Right cardiac atrium (tissue), 5 donors: ENCODE results near the gene PIERCE2. TPM values are rescaled to one million over a fixed set of nuclear protein-coding genes. Genes with fewer than 3 reads are reported as not detected.
A peak's percentile ranks its signal among the peaks of the same experiment; 100 is the strongest.

Experiments
- ATAC-seq, 2 donors: fragments of 200-7000 bp; cut with Tn5 transposase; one replicate each; pipeline versions ENCODE4 v1.8.0 to v1.9.1; 2020; ENCODE audit warnings: moderate library complexity in 2 of 2, mild to moderate bottlenecking in 1 of 2
- DNase-seq, 3 donors: peaks; one replicate each; pipeline ENCODE4 v3.0.0-alpha.2; 2020
- H3K27ac ChIP-seq: one replicate; pipeline ENCODE4 v1.5.1; 2013; ENCODE audit warnings: mild to moderate bottlenecking, low read length, control low read depth, moderate library complexity
- H3K27me3 ChIP-seq: one replicate; pipeline ENCODE4 v1.6.1; 2013; ENCODE audit not compliant: control insufficient read depth, insufficient read depth
- H3K4me1 ChIP-seq: one replicate; pipeline ENCODE4 v1.6.1; 2013; ENCODE audit warnings: low read length; ENCODE audit not compliant: control insufficient read depth, insufficient read depth
- H3K4me3 ChIP-seq: one replicate; pipeline ENCODE4 v1.5.1; 2013; ENCODE audit warnings: low read length, control low read depth
- H3K9me3 ChIP-seq: one replicate; pipeline ENCODE4 v1.6.1; 2013; ENCODE audit warnings: low read length; ENCODE audit not compliant: control insufficient read depth
- WGBS: extraction: QIAGEN DNeasy Blood & Tissue Kit; methylation state at CpG from one replicate; pipeline ENCODE4 v1.1.7; 2013; 5-methylcytosine and 5-hydroxymethylcytosine counted together
- intact Hi-C, 4 donors: fragments of 100-400 bp; cut with DNase I; formaldehyde crosslinking; loops; one replicate each; pipeline versions ENCODE4 v1.11.0 to v1.14.0; 2022 to 2023
- long read RNA-seq, 4 donors: library from polyadenylated mRNA; unstranded; transcript quantifications; one replicate each; pipeline ENCODE4 v2.0.0, GENCODE V29; 2020 to 2021
- polyA plus RNA-seq: library from polyadenylated mRNA; stranded (reverse); fragments of 200-250 nt; gene quantifications from one replicate; pipeline ENCODE4 v1.2.3, GENCODE V29; 2013
- total RNA-seq, 4 donors: library from RNA; stranded (reverse); fragmentation: NEBNext Ultra II Directional; extraction: Animal tissue kit (Norgen Biotek cat#: 25700); gene quantifications; one replicate each; pipeline ENCODE4 v1.2.1, GENCODE V29; 2021
- donor health status: healthy with polysubstance abuse.
- donor health status: DM: no; HTN: yes; CAD: no.
- donor health status: DM: no; HTN: no; CAD: no.
- donor health status: DM: no; HTN: yes; CAD: no; lungs with severe emphysema.
- donor health status: DM: yes; HTN: yes; CAD: no.

The PIERCE2 gene, protein sequence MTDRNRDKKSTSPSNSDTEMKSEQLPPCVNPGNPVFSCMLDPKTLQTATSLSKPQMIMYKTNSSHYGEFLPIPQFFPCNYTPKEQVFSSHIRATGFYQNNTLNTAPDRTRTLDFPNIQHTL
- total RNA-seq (1 to 10 TPM; 2.7 to 6.4 (median 4.6) TPM), polyA plus RNA-seq (10.3 TPM)
- long read RNA-seq, donor 1, partial matches to known transcripts = 0 of 4 reads
- long read RNA-seq, donor 1, other reads (novel, unspliced or antisense) = 1 of 4 reads
- long read RNA-seq, donor 2, partial matches to known transcripts = 0 of 1 reads
- long read RNA-seq, donor 2, other reads (novel, unspliced or antisense) = 0 of 1 reads
- long read RNA-seq, donor 3, partial matches to known transcripts = 0 of 1 reads
- long read RNA-seq, donor 3, other reads (novel, unspliced or antisense) = 0 of 1 reads
- long read RNA-seq, donor 4, partial matches to known transcripts = 0 of 1 reads
- long read RNA-seq, donor 4, other reads (novel, unspliced or antisense) = 0 of 1 reads

GRCh38 chr15:55408012-55408928, at the start of gene PIERCE2, which contains the start of gene CCPG1:
TSS of gene PIERCE2 (plus strand) at chr15:55408495. CDS start at chr15:55408769, 274 bp downstream.
TSS of gene CCPG1 (minus strand) at chr15:55408359. CDS start at chr15:55389424, 18,935 bp downstream.
- Histone ChIP-seq H3K4me1 (no peaks in the 10 kb centered on the region), H3K27ac (peak within 1 kb of the TSS; percentile 94), H3K27me3 (no peaks in the 10 kb centered on the region), H3K9me3 (no peaks in the 10 kb centered on the region), H3K4me3 (peak within 1 kb of the TSS; percentile 89)
- DNase-seq (peak; percentile 94 to 97 (median 97)), ATAC-seq (peak; percentile 99)
- WGBS = under 1% methylated on average over 70 of the region's 70 CpGs
- intact Hi-C loops = no loop called here

DNA sequence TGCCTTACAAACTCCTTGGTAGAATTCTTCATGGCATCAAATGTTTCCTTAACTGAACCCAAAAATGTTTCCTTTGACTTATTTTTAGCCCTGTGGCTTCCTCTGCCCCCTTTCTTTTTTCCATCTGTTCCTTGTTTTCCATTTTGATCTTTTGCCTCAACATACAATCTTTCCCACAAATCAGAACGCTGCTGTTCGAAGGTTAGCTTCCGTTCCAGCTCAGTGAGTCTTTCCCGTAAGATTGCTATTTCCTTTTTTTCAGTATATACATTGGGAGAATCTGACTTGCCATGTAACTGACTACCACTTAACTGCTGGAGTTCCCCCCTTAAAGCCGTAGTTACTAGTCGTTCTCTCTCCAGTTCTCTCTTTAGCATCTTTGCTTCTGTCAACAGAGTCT, 48.0 kb upstream of the PIERCE2 start:
- Histone ChIP-seq H3K4me1 (no peaks in the 10 kb centered on the region), H3K9me3 (no peaks in the 10 kb centered on the region), H3K27me3 (no peaks in the 10 kb centered on the region), H3K4me3 (no peak overlapping the region), H3K27ac (no peak overlapping the region)
- no peak for ATAC-seq
- intact Hi-C loops = no loop called here
- WGBS = 58% methylated on average over 6 of the region's 6 CpGs
- DNase-seq = no peak

- intact Hi-C loops = no loop called here
- WGBS = 87% methylated on average over 10 of the region's 10 CpGs
- Histone ChIP-seq H3K4me1 (no peaks in the 10 kb centered on the region), H3K4me3 (no peak overlapping the region), H3K27ac (no peak overlapping the region), H3K27me3 (no peaks in the 10 kb centered on the region), H3K9me3 (no peaks in the 10 kb centered on the region)
- DNase-seq (no peak), ATAC-seq (no peak)
Observed at GRCh38 chr15:55361048-55361447, 47.2 kb upstream of the PIERCE2 start.

- intact Hi-C loops = no loop called here
- ATAC-seq = no peak
- H3K27me3 ChIP-seq = no peaks in the 10 kb centered on the region
- no peak overlapping the region for H3K27ac ChIP-seq
- no peaks in the 10 kb centered on the region for H3K4me1 ChIP-seq
- DNase-seq = no peak
- no peak overlapping the region for H3K4me3 ChIP-seq
- 100% methylated on average over 2 of the region's 2 CpGs for WGBS
- H3K9me3 ChIP-seq = no peaks in the 10 kb centered on the region
Observed at GRCh38 chr15:55362641-55363040, 45.7 kb upstream of the PIERCE2 start.

- no peak overlapping the region for H3K27ac ChIP-seq
- WGBS = 83% methylated on average over 1 of the region's 1 CpG
- H3K9me3 ChIP-seq = no peaks in the 10 kb centered on the region
- ATAC-seq (no peak), DNase-seq (no peak)
- H3K4me1 ChIP-seq = no peaks in the 10 kb centered on the region
- no peaks in the 10 kb centered on the region for H3K27me3 ChIP-seq
- intact Hi-C loops = no loop called here
- H3K4me3 ChIP-seq = no peak overlapping the region
Observed at GRCh38 chr15:55366981-55367380, 41.3 kb upstream of the PIERCE2 start.

DNA sequence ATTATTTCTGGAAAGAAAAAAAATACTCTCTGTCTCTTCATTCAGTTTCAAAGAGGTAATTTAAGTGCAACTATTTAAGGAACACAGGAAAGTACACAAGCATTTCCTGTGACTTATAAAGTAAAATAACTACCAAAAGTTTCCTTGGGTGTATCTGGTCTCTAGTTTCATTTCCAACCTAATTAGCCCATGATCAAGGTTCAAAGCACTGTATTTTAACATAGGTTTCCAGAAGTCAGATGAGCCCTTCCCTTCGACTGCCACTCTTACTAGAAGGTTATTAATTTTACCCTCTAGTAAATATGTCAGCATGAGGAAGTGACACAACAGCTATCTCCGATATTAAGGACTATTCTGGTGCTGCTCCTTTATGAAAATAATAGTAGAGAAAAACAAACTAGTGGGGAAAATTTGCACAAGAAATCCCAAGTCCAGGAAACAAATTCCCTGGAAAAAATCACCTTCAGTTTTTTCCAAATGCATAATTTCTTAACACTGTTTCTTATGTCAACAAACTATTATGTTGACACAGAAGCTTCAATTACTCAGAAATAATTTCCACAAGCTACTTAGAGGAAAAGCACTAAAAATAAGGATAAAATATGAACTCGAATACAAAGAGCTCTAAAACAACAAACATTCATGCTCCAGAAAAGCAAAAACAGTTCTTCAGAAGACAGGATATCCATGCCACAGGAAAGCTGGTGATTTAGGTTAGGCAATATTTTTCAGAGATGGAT, 35.4 kb upstream of the PIERCE2 start:
- Histone ChIP-seq H3K27ac (no peak overlapping the region), H3K27me3 (no peaks in the 10 kb centered on the region), H3K4me1 (no peaks in the 10 kb centered on the region), H3K4me3 (no peak overlapping the region), H3K9me3 (no peaks in the 10 kb centered on the region)
- ATAC-seq (no peak), DNase-seq (no peak)
- WGBS = 38% methylated on average over 3 of the region's 3 CpGs
- intact Hi-C loops = no loop called here

DNA sequence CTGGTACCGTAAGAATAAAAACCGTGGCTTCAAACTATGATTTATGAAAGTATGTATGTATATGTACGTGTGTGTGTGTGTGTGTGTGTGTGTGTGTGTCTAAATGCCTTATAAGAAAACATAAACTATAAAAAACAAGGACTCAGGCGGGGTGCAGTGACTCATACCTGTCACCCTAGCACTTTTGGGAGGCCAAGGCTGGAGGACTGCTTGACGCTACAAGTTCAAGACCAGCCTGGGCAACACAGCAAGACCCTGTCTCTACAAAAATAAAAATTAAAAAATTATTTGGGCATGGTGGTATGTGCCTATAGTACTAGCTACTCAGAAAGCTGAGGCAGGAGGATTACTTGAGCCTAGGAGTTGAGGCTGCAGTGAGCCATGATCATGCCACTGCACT, 29.2 kb upstream of the PIERCE2 start:
- 86% methylated on average over 5 of the region's 5 CpGs for WGBS

DNA sequence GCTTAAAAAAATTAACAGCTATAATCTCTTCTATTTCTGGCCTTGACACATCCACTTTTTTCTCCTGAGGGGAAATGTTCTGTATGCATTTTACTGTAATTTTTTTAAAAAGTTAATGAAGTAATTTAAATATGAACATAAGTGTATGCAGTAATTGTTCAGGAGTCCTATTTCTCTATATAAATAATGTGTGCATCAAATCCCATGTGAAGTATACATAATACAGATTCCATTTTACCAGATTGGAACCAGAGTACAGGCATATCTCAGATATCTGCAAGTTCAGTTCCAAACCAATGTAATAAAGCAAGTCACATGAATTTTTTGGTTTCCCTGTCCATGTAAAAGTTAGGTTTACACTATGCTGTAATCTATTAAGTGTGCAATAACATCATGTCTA, 26.7 kb upstream of the PIERCE2 start:
- ATAC-seq (no peak), DNase-seq (no peak)
- no peaks in the 10 kb centered on the region for H3K4me1 ChIP-seq
- H3K27me3 ChIP-seq = no peaks in the 10 kb centered on the region
- H3K9me3 ChIP-seq = no peaks in the 10 kb centered on the region
- intact Hi-C loops = no loop called here
- H3K4me3 ChIP-seq = no peak overlapping the region
- no peak overlapping the region for H3K27ac ChIP-seq

More for the DNA sequence above, 29.2 kb upstream of the PIERCE2 start:
- H3K27me3 ChIP-seq = no peaks in the 10 kb centered on the region
- H3K4me3 ChIP-seq = no peak overlapping the region
- intact Hi-C loops = no loop called here
- no peak for DNase-seq
- no peak for ATAC-seq
- no peak overlapping the region for H3K27ac ChIP-seq
- H3K4me1 ChIP-seq = no peaks in the 10 kb centered on the region
- H3K9me3 ChIP-seq = no peaks in the 10 kb centered on the region

- 98% methylated on average over 2 of the region's 2 CpGs for WGBS
- no peak overlapping the region for H3K4me3 ChIP-seq
- H3K4me1 ChIP-seq = no peaks in the 10 kb centered on the region
- DNase-seq (no peak), ATAC-seq (no peak)
- intact Hi-C loops = no loop called here
- H3K9me3 ChIP-seq = no peaks in the 10 kb centered on the region
- H3K27ac ChIP-seq = no peak overlapping the region
- no peaks in the 10 kb centered on the region for H3K27me3 ChIP-seq
Observed at GRCh38 chr15:55383687-55384086, 24.6 kb upstream of the PIERCE2 start.

DNA sequence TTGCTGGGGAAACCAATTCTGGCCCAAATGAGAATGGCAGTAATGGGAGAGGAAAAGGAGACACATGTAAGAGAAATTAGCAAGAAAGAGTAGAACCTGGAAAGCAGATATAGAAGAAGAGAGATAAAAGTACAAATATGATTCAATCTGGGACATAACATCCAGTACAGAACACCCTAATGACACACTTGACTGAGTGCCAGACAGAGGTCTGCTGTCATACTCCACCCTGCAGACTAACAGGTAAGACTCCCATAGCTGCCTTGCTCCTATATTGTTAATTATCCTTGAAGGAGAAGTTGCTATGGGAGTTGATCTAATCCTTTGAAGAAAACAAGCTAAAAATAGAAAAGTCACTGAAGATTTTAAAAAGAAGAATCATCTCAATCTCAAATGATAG, 21.3 kb upstream of the PIERCE2 start:
- intact Hi-C loops = no loop called here
- ATAC-seq (no peak), DNase-seq (no peak)
- Histone ChIP-seq H3K9me3 (no peaks in the 10 kb centered on the region), H3K27me3 (no peaks in the 10 kb centered on the region), H3K4me3 (no peak overlapping the region), H3K4me1 (no peaks in the 10 kb centered on the region), H3K27ac (no peak overlapping the region)

GRCh38 chr15:55389264-55389607, 19.1 kb upstream of the PIERCE2 start:
- ATAC-seq = no peak
- intact Hi-C loops = no loop called here

More at GRCh38 chr15:55389264-55389607, 19.1 kb upstream of the PIERCE2 start:
- no peak overlapping the region for H3K4me3 ChIP-seq
- no peak for DNase-seq
- no peaks in the 10 kb centered on the region for H3K27me3 ChIP-seq
- peaks cover 2% of the 10 kb centered on the region for H3K4me1 ChIP-seq
- no peak overlapping the region for H3K27ac ChIP-seq
- H3K9me3 ChIP-seq = no peaks in the 10 kb centered on the region
